Lower lobe of right lung (tissue), 2 donors: ENCODE data around the gene PTPRN2. TPM values are rescaled to one million over a fixed set of nuclear protein-coding genes. Genes with fewer than 3 reads are reported as not detected.

ENCODE experiments used
- ATAC-seq, 2 donors: fragments of 200-7000 bp; cut with Tn5 transposase; one replicate each; pipeline ENCODE4 v1.9.1; 2020 to 2022; ENCODE audit warnings: mild to moderate bottlenecking in 2 of 2, moderate library complexity in 2 of 2
- DNase-seq: peaks from one replicate; pipeline ENCODE4 v3.0.0-alpha.2; 2020
- H3K27ac ChIP-seq: fragments of 200-600 bp; one replicate; pipeline ENCODE4 v1.8.0; 2022
- H3K27me3 ChIP-seq: fragments of 200-600 bp; one replicate; pipeline ENCODE4 v1.8.0; 2022; ENCODE audit warnings: low read depth
- H3K36me3 ChIP-seq: fragments of 200-600 bp; one replicate; pipeline ENCODE4 v1.8.0; 2022; ENCODE audit warnings: mild to moderate bottlenecking
- H3K4me1 ChIP-seq: fragments of 200-600 bp; one replicate; pipeline ENCODE4 v1.8.0; 2022
- H3K4me3 ChIP-seq: fragments of 200-600 bp; one replicate; pipeline ENCODE4 v1.8.0; 2022; ENCODE audit warnings: mild to moderate bottlenecking
- H3K9me3 ChIP-seq: fragments of 200-600 bp; one replicate; pipeline ENCODE4 v1.8.0; 2022
- CTCF ChIP-seq: fragments of 200-600 bp; IDR thresholded peaks from one replicate; pipeline ENCODE4 v1.8.0; 2022; ENCODE audit warnings: antibody characterized with exemption, mild to moderate bottlenecking
- intact Hi-C: fragments of 100-400 bp; cut with DNase I; formaldehyde crosslinking; loops from one replicate; pipeline ENCODE4 v1.11.0; 2022
- total RNA-seq: library from RNA; stranded (reverse); fragmentation: NEBNext Ultra II Directional; extraction: Animal tissue kit (Norgen Biotek cat#: 25700); gene quantifications from one replicate; pipeline ENCODE4 v1.2.1, GENCODE V29; 2021
- donor health status: DM: no; HTN: yes; CAD: no; lungs with severe emphysema.

The PTPRN2 gene
- total RNA-seq, 1 donor from 2014 or later = 6.8 TPM

DNA sequence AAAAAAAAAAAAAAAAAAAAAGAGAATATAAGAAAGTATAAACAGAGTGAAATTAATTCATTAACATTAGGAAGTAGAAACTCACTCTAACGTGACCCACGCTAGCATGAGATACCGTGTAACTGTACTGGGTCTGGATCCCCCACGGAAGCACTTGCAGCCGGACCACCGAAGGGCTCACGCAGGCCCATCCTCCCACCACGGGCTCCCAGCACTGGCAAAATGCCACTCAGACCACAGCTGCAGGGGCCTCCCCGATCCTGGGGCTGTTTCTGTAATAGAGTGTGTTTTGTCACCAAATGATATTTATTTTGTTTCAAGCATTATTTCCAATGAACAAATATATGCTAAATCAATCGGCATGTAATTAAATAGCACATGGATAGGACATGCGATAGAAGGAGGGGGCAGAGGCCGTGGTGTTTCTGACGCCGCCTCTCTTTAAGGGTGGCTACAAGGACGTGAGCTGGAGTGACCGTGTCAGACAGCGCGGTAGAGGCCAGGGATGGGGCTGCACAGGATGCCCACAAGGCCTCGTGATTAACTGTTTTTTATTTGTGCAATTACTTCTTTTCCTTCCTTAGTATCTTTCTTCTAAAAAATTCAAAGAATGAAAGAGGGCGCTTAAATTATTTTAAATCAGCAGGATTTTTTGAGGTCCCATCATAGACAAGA is 568.5 kb downstream of the PTPRN2 start:
- Histone ChIP-seq H3K27me3 (no peaks in the 10 kb centered on the region), H3K27ac (no peak overlapping the region), H3K4me1 (peaks cover 10% of the 10 kb centered on the region), H3K36me3 (no peaks in the 10 kb centered on the region), H3K9me3 (no peaks in the 10 kb centered on the region), H3K4me3 (no peak overlapping the region)
- TF ChIP-seq CTCF = no peak
- no peak for ATAC-seq
- intact Hi-C loops = no loop called here
- DNase-seq = no peak

DNA sequence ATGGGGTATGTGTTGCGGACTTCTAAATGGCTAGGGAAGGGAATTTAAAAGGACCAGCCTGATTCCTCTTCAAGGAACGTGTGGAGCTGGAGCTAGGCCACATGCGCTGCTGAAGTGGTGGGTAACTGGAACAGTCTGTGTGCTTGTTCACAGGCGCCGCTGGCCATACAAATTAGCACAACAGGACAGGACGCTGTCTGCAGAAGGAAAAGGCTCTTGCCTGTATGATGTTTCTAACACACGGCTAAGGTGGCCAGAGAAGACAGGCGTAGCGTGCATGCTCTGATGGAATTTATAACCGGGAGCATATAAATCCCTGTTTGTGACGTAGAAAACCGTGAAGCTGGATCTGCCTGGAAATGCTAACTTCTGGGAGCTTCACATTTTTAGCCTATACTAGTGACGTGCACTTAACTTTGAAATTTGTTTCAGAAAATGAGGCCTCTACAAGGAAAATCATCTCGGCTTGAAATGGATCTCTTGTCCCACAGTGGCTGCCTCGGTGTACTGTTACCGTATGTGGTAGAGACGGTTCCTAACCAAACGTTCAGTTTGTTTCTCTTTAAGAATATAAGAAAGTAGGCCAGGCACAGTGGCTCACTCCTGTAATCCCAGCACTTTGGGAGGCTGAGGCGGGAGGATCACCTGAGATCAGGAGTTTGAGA is 569.4 kb downstream of the PTPRN2 start:
- intact Hi-C loops = no loop called here
- Histone ChIP-seq H3K9me3 (no peaks in the 10 kb centered on the region), H3K36me3 (no peaks in the 10 kb centered on the region), H3K27me3 (no peaks in the 10 kb centered on the region), H3K27ac (no peak overlapping the region), H3K4me1 (peaks cover 10% of the 10 kb centered on the region), H3K4me3 (no peak overlapping the region)
- ATAC-seq = no peak
- no peak for TF ChIP-seq CTCF
- DNase-seq = no peak

GRCh38 chr7:158017111-158018097 is 570.2 kb downstream of the PTPRN2 start:
- H3K4me1 ChIP-seq = peaks cover 10% of the 10 kb centered on the region
- no peaks in the 10 kb centered on the region for H3K36me3 ChIP-seq
- ATAC-seq = peak; percentile 29 to 40
- TF ChIP-seq CTCF = no peak
- intact Hi-C loops = no loop called here
- no peak overlapping the region for H3K4me3 ChIP-seq
- no peak overlapping the region for H3K27ac ChIP-seq
- no peak for DNase-seq
- H3K9me3 ChIP-seq = no peaks in the 10 kb centered on the region
- H3K27me3 ChIP-seq = no peaks in the 10 kb centered on the region

- H3K27ac ChIP-seq = peak overlapping the region; percentile 36
- H3K36me3 ChIP-seq = no peaks in the 10 kb centered on the region
- intact Hi-C loops = no loop called here
- TF ChIP-seq CTCF = no peak
- ATAC-seq (peak; percentile 70 to 72), DNase-seq (no peak)
- H3K4me3 ChIP-seq = peak overlapping the region; percentile 31
- H3K4me1 ChIP-seq = peaks cover 10% of the 10 kb centered on the region
- no peaks in the 10 kb centered on the region for H3K9me3 ChIP-seq
- H3K27me3 ChIP-seq = no peaks in the 10 kb centered on the region
Observed at GRCh38 chr7:158016180-158017097, 571.2 kb downstream of the PTPRN2 start.
